ENCODE results near the gene SCN1A. TPM values are rescaled to one million over a fixed set of nuclear protein-coding genes. Genes with fewer than 3 reads are reported as not detected.

Gene SCN1A
- total and polyA plus RNA-seq, 2 experiments from 2014 or later, result 1.2 to 1.3 TPM

DNA sequence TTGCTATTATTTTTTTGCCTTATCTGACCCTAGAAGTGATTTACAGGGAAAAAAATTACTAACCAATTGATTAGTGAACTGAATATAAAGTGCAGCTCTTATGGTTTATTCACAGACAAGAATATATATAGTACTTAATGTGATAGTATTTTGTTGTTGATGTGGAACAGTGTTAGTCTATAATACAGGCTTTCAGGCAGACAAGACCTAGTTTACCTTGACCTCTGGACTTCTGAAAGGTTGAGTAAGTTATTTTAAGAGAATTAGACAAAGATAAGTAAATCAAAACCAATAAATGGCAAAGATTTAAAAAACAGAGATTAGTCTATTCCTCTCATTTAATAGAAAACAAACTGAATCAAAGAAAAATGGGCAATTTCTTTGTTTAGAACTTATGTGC lies 46.0 kb downstream of the SCN1A start:
- no peaks in the 10 kb centered on the region for H3K9me2 ChIP-seq (ENCODE audit: insufficient read depth)
- Mint-ChIP-seq H3K9me3 (no peaks in the 10 kb centered on the region), H3K36me3 (ENCODE audit: low read depth) (no peaks in the 10 kb centered on the region), H3K4me1 (no peaks in the 10 kb centered on the region), H3K4me3 (no peak overlapping the region), H3K27ac (no peak overlapping the region; the same call in 1 of the 2 replicates), H3K27me3 (ENCODE audit: insufficient read depth, low read depth, poor library complexity) (no peaks in the 10 kb centered on the region)
- DNase-seq (ENCODE audit: low spot score) (no peak), ATAC-seq (no peak)
- H3K36me3 ChIP-seq (ENCODE audit: insufficient read depth), result no peaks in the 10 kb centered on the region
- H3K4me3 ChIP-seq, result no peak overlapping the region
- H3K79me2 ChIP-seq (replicated peaks; ENCODE audit: insufficient read depth), result no peaks in the 10 kb centered on the region
- H2AFZ ChIP-seq, result no peak overlapping the region
- no peak overlapping the region for H3K4me2 ChIP-seq
- H3K4me1 ChIP-seq (ENCODE audit: insufficient read depth), result no peaks in the 10 kb centered on the region
- no peak overlapping the region for H3K27ac ChIP-seq (ENCODE audit: low read depth)
- H3K27me3 ChIP-seq (ENCODE audit: insufficient read depth), result no peaks in the 10 kb centered on the region
- TF ChIP-seq STAT1 (IDR thresholded peaks at IDR 0.05; ENCODE audit: unreplicated experiment) (no peak), CREB1 (CRISPR knock-in tag; IDR thresholded peaks at IDR 0.05; ENCODE audit: low read depth) (no peak), JUNB (IDR thresholded peaks at IDR 0.05; ENCODE audit: unreplicated experiment) (no peak), ZNF114 (CRISPR knock-in tag; IDR thresholded peaks at IDR 0.05) (no peak), EZH2 (IDR thresholded peaks at IDR 0.05; ENCODE audit: low read depth, unreplicated experiment) (no peak), ZNF331 (CRISPR knock-in tag; IDR thresholded peaks at IDR 0.05; ENCODE audit: low read depth) (no peak)
- TF ChIP-seq, protein P1, sequence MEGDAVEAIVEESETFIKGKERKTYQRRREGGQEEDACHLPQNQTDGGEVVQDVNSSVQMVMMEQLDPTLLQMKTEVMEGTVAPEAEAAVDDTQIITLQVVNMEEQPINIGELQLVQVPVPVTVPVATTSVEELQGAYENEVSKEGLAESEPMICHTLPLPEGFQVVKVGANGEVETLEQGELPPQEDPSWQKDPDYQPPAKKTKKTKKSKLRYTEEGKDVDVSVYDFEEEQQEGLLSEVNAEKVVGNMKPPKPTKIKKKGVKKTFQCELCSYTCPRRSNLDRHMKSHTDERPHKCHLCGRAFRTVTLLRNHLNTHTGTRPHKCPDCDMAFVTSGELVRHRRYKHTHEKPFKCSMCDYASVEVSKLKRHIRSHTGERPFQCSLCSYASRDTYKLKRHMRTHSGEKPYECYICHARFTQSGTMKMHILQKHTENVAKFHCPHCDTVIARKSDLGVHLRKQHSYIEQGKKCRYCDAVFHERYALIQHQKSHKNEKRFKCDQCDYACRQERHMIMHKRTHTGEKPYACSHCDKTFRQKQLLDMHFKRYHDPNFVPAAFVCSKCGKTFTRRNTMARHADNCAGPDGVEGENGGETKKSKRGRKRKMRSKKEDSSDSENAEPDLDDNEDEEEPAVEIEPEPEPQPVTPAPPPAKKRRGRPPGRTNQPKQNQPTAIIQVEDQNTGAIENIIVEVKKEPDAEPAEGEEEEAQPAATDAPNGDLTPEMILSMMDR (conservative IDR thresholded peaks at IDR 0.05; ENCODE audit: low read depth in 2 of 2), result no peak
- TF ChIP-seq, protein P2, sequence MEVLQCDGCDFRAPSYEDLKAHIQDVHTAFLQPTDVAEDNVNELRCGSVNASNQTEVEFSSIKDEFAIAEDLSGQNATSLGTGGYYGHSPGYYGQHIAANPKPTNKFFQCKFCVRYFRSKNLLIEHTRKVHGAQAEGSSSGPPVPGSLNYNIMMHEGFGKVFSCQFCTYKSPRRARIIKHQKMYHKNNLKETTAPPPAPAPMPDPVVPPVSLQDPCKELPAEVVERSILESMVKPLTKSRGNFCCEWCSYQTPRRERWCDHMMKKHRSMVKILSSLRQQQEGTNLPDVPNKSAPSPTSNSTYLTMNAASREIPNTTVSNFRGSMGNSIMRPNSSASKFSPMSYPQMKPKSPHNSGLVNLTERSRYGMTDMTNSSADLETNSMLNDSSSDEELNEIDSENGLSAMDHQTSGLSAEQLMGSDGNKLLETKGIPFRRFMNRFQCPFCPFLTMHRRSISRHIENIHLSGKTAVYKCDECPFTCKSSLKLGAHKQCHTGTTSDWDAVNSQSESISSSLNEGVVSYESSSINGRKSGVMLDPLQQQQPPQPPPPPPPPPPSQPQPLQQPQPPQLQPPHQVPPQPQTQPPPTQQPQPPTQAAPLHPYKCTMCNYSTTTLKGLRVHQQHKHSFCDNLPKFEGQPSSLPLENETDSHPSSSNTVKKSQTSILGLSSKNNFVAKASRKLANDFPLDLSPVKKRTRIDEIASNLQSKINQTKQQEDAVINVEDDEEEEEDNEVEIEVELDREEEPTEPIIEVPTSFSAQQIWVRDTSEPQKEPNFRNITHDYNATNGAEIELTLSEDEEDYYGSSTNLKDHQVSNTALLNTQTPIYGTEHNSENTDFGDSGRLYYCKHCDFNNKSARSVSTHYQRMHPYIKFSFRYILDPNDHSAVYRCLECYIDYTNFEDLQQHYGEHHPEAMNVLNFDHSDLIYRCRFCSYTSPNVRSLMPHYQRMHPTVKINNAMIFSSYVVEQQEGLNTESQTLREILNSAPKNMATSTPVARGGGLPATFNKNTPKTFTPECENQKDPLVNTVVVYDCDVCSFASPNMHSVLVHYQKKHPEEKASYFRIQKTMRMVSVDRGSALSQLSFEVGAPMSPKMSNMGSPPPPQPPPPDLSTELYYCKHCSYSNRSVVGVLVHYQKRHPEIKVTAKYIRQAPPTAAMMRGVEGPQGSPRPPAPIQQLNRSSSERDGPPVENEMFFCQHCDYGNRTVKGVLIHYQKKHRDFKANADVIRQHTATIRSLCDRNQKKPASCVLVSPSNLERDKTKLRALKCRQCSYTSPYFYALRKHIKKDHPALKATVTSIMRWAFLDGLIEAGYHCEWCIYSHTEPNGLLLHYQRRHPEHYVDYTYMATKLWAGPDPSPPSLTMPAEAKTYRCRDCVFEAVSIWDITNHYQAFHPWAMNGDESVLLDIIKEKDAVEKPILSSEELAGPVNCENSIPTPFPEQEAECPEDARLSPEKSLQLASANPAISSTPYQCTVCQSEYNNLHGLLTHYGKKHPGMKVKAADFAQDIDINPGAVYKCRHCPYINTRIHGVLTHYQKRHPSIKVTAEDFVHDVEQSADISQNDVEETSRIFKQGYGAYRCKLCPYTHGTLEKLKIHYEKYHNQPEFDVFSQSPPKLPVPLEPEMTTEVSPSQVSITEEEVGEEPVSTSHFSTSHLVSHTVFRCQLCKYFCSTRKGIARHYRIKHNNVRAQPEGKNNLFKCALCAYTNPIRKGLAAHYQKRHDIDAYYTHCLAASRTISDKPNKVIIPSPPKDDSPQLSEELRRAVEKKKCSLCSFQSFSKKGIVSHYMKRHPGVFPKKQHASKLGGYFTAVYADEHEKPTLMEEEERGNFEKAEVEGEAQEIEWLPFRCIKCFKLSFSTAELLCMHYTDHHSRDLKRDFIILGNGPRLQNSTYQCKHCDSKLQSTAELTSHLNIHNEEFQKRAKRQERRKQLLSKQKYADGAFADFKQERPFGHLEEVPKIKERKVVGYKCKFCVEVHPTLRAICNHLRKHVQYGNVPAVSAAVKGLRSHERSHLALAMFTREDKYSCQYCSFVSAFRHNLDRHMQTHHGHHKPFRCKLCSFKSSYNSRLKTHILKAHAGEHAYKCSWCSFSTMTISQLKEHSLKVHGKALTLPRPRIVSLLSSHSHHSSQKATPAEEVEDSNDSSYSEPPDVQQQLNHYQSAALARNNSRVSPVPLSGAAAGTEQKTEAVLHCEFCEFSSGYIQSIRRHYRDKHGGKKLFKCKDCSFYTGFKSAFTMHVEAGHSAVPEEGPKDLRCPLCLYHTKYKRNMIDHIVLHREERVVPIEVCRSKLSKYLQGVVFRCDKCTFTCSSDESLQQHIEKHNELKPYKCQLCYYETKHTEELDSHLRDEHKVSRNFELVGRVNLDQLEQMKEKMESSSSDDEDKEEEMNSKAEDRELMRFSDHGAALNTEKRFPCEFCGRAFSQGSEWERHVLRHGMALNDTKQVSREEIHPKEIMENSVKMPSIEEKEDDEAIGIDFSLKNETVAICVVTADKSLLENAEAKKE (CRISPR knock-in tag; IDR thresholded peaks at IDR 0.05), result no peak
- TF ChIP-seq, protein P3, sequence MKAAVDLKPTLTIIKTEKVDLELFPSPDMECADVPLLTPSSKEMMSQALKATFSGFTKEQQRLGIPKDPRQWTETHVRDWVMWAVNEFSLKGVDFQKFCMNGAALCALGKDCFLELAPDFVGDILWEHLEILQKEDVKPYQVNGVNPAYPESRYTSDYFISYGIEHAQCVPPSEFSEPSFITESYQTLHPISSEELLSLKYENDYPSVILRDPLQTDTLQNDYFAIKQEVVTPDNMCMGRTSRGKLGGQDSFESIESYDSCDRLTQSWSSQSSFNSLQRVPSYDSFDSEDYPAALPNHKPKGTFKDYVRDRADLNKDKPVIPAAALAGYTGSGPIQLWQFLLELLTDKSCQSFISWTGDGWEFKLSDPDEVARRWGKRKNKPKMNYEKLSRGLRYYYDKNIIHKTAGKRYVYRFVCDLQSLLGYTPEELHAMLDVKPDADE (IDR thresholded peaks at IDR 0.05), result no peak
- no peaks in the 10 kb centered on the region for H4K20me1 ChIP-seq (replicated peaks; ENCODE audit: insufficient read depth)
- H3F3A ChIP-seq (replicated peaks; ENCODE audit: low read depth), result no peaks in the 10 kb centered on the region

All from GM23338 (cell line).